CD14-positive monocyte (primary cell): ENCODE data around the gene PFDN1. TPM values are rescaled to one million over a fixed set of nuclear protein-coding genes. Genes with fewer than 3 reads are reported as not detected.
A peak's percentile ranks its signal among the peaks of the same experiment; 100 is the strongest.

Experiments
- DNase-seq, 3 donors: peaks; one replicate each; pipeline ENCODE4 v3.0.0-alpha.2; 2011 to 2022
- H2AFZ ChIP-seq: 2 replicates; pipeline ENCODE4 v1.6.0; 2012; ENCODE audit warnings: mild to moderate bottlenecking, low read depth, low read length, inconsistent platforms; ENCODE audit not compliant: insufficient read depth, poor library complexity, severe bottlenecking
- H3K27ac ChIP-seq, 2 donors: 1 replicate in 1 of 2; 2 replicates in 1 of 2; pipeline ENCODE4 v1.5.1; 2012 to 2013; ENCODE audit warnings: low read length in 2 of 2, control low read depth in 1 of 2, inconsistent platforms in 1 of 2, low read depth in 1 of 2, mild to moderate bottlenecking in 1 of 2
- H3K27me3 ChIP-seq, 2 donors: one replicate each; pipeline versions ENCODE4 v1.6.0 to v1.6.1; 2011 to 2013; ENCODE audit warnings: low read length in 2 of 2; ENCODE audit not compliant: control insufficient read depth in 2 of 2, insufficient read depth in 2 of 2
- H3K36me3 ChIP-seq, 2 donors: replicated peaks in 1 of 2; 1 replicate in 1 of 2; 2 replicates in 1 of 2; pipeline versions ENCODE4 v1.5.1 to v1.6.1; 2012 to 2013; ENCODE audit warnings: low read length in 2 of 2, control low read depth in 1 of 2, inconsistent platforms in 1 of 2, mild to moderate bottlenecking in 1 of 2; ENCODE audit not compliant: insufficient read depth in 2 of 2, control insufficient read depth in 1 of 2
- H3K4me1 ChIP-seq, 2 donors: 1 replicate in 1 of 2; 2 replicates in 1 of 2; pipeline versions ENCODE4 v1.5.1 to v1.6.1; 2012 to 2013; ENCODE audit warnings: low read length in 2 of 2, control low read depth in 1 of 2, inconsistent platforms in 1 of 2, mild to moderate bottlenecking in 1 of 2, moderate library complexity in 1 of 2; ENCODE audit not compliant: insufficient read depth in 2 of 2, control insufficient read depth in 1 of 2
- H3K4me2 ChIP-seq: replicated peaks from 2 replicates; pipeline ENCODE3; 2012; ENCODE audit warnings: low read length, moderate library complexity, mild to moderate bottlenecking; ENCODE audit not compliant: poor library complexity, severe bottlenecking; ENCODE audit errors: extremely low read depth
- H3K4me3 ChIP-seq, 3 experiments: fragments of 200-600 bp in 1 of 3; sonication (generic) in 1 of 3; replicated peaks in 1 of 3; 1 replicate in 2 of 3; 2 replicates in 1 of 3; pipeline ENCODE4 v1.5.1; 2011 to 2013; ENCODE audit warnings: low read length in 3 of 3, mild to moderate bottlenecking in 3 of 3, control low read depth in 2 of 3, low read depth in 2 of 3, inconsistent platforms in 1 of 3, moderate library complexity in 1 of 3
- H3K79me2 ChIP-seq: 2 replicates; pipeline ENCODE4 v1.6.0; 2012; ENCODE audit warnings: mild to moderate bottlenecking, control low read depth, inconsistent platforms, low read length, moderate library complexity; ENCODE audit not compliant: insufficient read depth
- H3K9ac ChIP-seq: 2 replicates; pipeline ENCODE4 v1.6.0; 2017; ENCODE audit warnings: low read length, mild to moderate bottlenecking; ENCODE audit not compliant: insufficient read depth, poor library complexity, severe bottlenecking
- H3K9me3 ChIP-seq, 2 donors: replicated peaks in 1 of 2; 1 replicate in 1 of 2; 2 replicates in 1 of 2; pipeline versions ENCODE4 v1.5.1 to v1.6.1; 2012 to 2013; ENCODE audit warnings: low read length in 2 of 2, control low read depth in 1 of 2; ENCODE audit not compliant: control insufficient read depth in 1 of 2, insufficient read depth in 1 of 2
- H4K20me1 ChIP-seq: 2 replicates; pipeline ENCODE4 v1.6.0; 2012; ENCODE audit warnings: mild to moderate bottlenecking, low read length, control low read depth, moderate library complexity; ENCODE audit not compliant: insufficient read depth
- H3K27ac Mint-ChIP-seq, 7 donors: one replicate each; pipeline ENCODE4 v1.8.0; 2020; ENCODE audit warnings: mild to moderate bottlenecking in 7 of 7, mixed read lengths in 7 of 7, moderate library complexity in 6 of 7, inconsistent platforms in 2 of 7
- H3K27me3 Mint-ChIP-seq, 3 donors: one replicate each; pipeline ENCODE4 v1.8.0; 2021 to 2022; ENCODE audit warnings: low read depth in 3 of 3, mild to moderate bottlenecking in 3 of 3, mixed read lengths in 3 of 3, moderate library complexity in 3 of 3, inconsistent platforms in 1 of 3
- H3K36me3 Mint-ChIP-seq, 2 donors: one replicate each; pipeline ENCODE4 v1.8.0; 2020; ENCODE audit warnings: mixed read lengths in 2 of 2, inconsistent platforms in 1 of 2, mild to moderate bottlenecking in 1 of 2
- H3K4me1 Mint-ChIP-seq: one replicate; pipeline ENCODE4 v1.8.0; 2020; ENCODE audit warnings: mild to moderate bottlenecking, mixed read lengths
- H3K4me3 Mint-ChIP-seq, 2 donors: one replicate each; pipeline ENCODE4 v1.8.0; 2020; ENCODE audit warnings: mild to moderate bottlenecking in 2 of 2, mixed read lengths in 2 of 2, moderate library complexity in 1 of 2
- H3K9me3 Mint-ChIP-seq, 7 donors: one replicate each; pipeline ENCODE4 v1.8.0; 2020 to 2022; ENCODE audit warnings: mixed read lengths in 7 of 7, mild to moderate bottlenecking in 6 of 7, moderate library complexity in 6 of 7, inconsistent platforms in 2 of 7
- CTCF ChIP-seq: fragments of 200-600 bp; IDR thresholded peaks from one replicate; pipeline ENCODE4 v1.8.0; 2022; ENCODE audit warnings: antibody characterized with exemption, mild to moderate bottlenecking
- WGBS: methylation state at CpG from one replicate; pipeline ENCODE4 v1.1.5; 2013; ENCODE audit warnings: missing lambda C conversion rate; ENCODE audit not compliant: insufficient coverage; 5-methylcytosine and 5-hydroxymethylcytosine counted together
- intact Hi-C, 2 donors: fragments of 100-400 bp; cut with micrococcal nuclease; formaldehyde crosslinking; loops; one replicate each; pipeline versions ENCODE4 v1.15.0 to v1.15.1; 2023
- polyA plus RNA-seq, 3 donors: library from polyadenylated mRNA; depleted of rRNA in 1 of 3; unstranded in 2 of 3; stranded (reverse) in 1 of 3; fragments of 300-500 nt in 2 of 3; fragments of >200 nt in 1 of 3; fragmentation: Illumina TruSeq in 2 of 3; gene quantifications; 1 replicate in 2 of 3; 2 replicates in 1 of 3; pipeline ENCODE4 v1.2.3, GENCODE V29; 2012 to 2021

Gene PFDN1
- polyA plus RNA-seq, 3 donors, result 44.7 to 105 (median 82.2) TPM

GRCh38 chr5:140341591-140341990 is 38.7 kb upstream of the PFDN1 start:
- H3K4me2 ChIP-seq, result peak overlapping the region; percentile 66
- Mint-ChIP-seq H3K27ac (peak overlapping the region; percentile 91 to 98 (median 95)), H3K27me3 (peaks cover 0 to 10% (median 2%) of the 10 kb centered on the region in 3 donors), H3K36me3 (peaks cover 67 to 83% of the 10 kb centered on the region in 2 donors), H3K9me3 (peaks cover 0 to 9% (median 2%) of the 10 kb centered on the region in 7 donors), H3K4me1 (peaks cover 74% of the 10 kb centered on the region), H3K4me3 (peak overlapping the region; percentile 32 to 100)
- H3K79me2 ChIP-seq, result peaks cover 37% of the 10 kb centered on the region
- no peaks in the 10 kb centered on the region for H3K27me3 ChIP-seq
- intact Hi-C loops, result loop anchor here (2.0 to 5.0 kb wide), 2 partner anchors 17 to 34 kb away; no protein-coding TSS in a partner anchor
- peaks cover 70% of the 10 kb centered on the region for H4K20me1 ChIP-seq
- DNase-seq, result no peak
- TF ChIP-seq CTCF, result no peak
- H2AFZ ChIP-seq, result no peak overlapping the region
- H3K9me3 ChIP-seq, result no peaks in the 10 kb centered on the region
- no peak overlapping the region for H3K9ac ChIP-seq
- peaks cover 0 to 20% of the 10 kb centered on the region in 2 donors for H3K36me3 ChIP-seq
- H3K27ac ChIP-seq, result peak overlapping the region; percentile 63 to 82
- H3K4me1 ChIP-seq, result peaks cover 77 to 79% of the 10 kb centered on the region in 2 donors
- peak overlapping the region in 1 of 3 experiments; percentile 99 for H3K4me3 ChIP-seq
- no CpG with 5 or more reads among the region's 5 CpGs for WGBS

GRCh38 chr5:140340605-140341121 is 37.8 kb upstream of the PFDN1 start:
- H3K27me3 Mint-ChIP-seq, result peaks cover 0 to 9% (median 2%) of the 10 kb centered on the region in 3 donors
- H3K27ac Mint-ChIP-seq, result peak overlapping the region in 6 of 7 donors; percentile 3 to 98 (median 80)
- H4K20me1 ChIP-seq, result peaks cover 66% of the 10 kb centered on the region
- H3K4me3 ChIP-seq, result peak overlapping the region in 1 of 3 experiments; percentile 99
- peaks cover 83% of the 10 kb centered on the region for H3K4me1 Mint-ChIP-seq
- peak overlapping the region; percentile 71 to 100 for H3K4me3 Mint-ChIP-seq
- intact Hi-C loops, result loop anchor here (2.0 to 5.0 kb wide), 2 partner anchors 16 to 33 kb away; no protein-coding TSS in a partner anchor
- no peak overlapping the region for H3K9ac ChIP-seq
- peaks cover 0 to 5% (median 0%) of the 10 kb centered on the region in 7 donors for H3K9me3 Mint-ChIP-seq
- no peak overlapping the region for H2AFZ ChIP-seq
- peaks cover 36% of the 10 kb centered on the region for H3K79me2 ChIP-seq
- no peaks in the 10 kb centered on the region for H3K27me3 ChIP-seq
- H3K4me2 ChIP-seq, result peak overlapping the region; percentile 66
- H3K36me3 Mint-ChIP-seq, result peaks cover 76 to 90% of the 10 kb centered on the region in 2 donors
- DNase-seq, result peak in 2 of 3 donors; percentile 63 to 66
- H3K9me3 ChIP-seq, result no peaks in the 10 kb centered on the region
- TF ChIP-seq CTCF, result no peak
- peaks cover 0 to 30% of the 10 kb centered on the region in 2 donors for H3K36me3 ChIP-seq
- H3K4me1 ChIP-seq, result peaks cover 74 to 75% of the 10 kb centered on the region in 2 donors
- no peak overlapping the region for H3K27ac ChIP-seq
